ENCODE data around the gene GTPBP1.

Gene GTPBP1

GRCh38 chr22:38697425-38698089 lies 8.2 kb upstream of the GTPBP1 start:
- H3K79me2 ChIP-seq (ENCODE audit: insufficient read depth, low read length): peaks cover 50% of the 10 kb centered on the region
- H4K20me1 ChIP-seq (ENCODE audit: low read depth, low read length): no peaks in the 10 kb centered on the region
- no peak overlapping the region for H2AFZ ChIP-seq (ENCODE audit: low read depth, low read length, severe bottlenecking)

GRCh38 chr22:38698407-38699094 lies 7.2 kb upstream of the GTPBP1 start:
- TF ChIP-seq EZH2phosphoT487 (conservative IDR thresholded peaks at IDR 0.05; ENCODE audit: low read length): no peak
- TF ChIP-seq, protein P1, sequence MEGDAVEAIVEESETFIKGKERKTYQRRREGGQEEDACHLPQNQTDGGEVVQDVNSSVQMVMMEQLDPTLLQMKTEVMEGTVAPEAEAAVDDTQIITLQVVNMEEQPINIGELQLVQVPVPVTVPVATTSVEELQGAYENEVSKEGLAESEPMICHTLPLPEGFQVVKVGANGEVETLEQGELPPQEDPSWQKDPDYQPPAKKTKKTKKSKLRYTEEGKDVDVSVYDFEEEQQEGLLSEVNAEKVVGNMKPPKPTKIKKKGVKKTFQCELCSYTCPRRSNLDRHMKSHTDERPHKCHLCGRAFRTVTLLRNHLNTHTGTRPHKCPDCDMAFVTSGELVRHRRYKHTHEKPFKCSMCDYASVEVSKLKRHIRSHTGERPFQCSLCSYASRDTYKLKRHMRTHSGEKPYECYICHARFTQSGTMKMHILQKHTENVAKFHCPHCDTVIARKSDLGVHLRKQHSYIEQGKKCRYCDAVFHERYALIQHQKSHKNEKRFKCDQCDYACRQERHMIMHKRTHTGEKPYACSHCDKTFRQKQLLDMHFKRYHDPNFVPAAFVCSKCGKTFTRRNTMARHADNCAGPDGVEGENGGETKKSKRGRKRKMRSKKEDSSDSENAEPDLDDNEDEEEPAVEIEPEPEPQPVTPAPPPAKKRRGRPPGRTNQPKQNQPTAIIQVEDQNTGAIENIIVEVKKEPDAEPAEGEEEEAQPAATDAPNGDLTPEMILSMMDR (IDR thresholded peaks at IDR 0.05; ENCODE audit: insufficient read depth, low read length, poor library complexity, severe bottlenecking): no peak
- H3K9ac ChIP-seq (ENCODE audit: low read length): peak overlapping the region; percentile 98
- H3K27ac ChIP-seq (ENCODE audit: low read depth, low read length): no peak overlapping the region
- no peaks in the 10 kb centered on the region for H3K27me3 ChIP-seq (ENCODE audit: low read length)
- H3K4me3 ChIP-seq (ENCODE audit: insufficient read depth, low read length, poor library complexity, severe bottlenecking): peak overlapping the region; percentile 89
- peaks cover 8% of the 10 kb centered on the region; the same call in 1 of the 2 replicates for H3F3A ChIP-seq (ENCODE audit: insufficient read depth)
- no peaks in the 10 kb centered on the region for H4K20me1 ChIP-seq (ENCODE audit: low read depth, low read length)
- H3K9me2 ChIP-seq (replicated peaks; ENCODE audit: insufficient read depth, low read length): no peaks in the 10 kb centered on the region
- peaks cover 50% of the 10 kb centered on the region for H3K79me2 ChIP-seq (ENCODE audit: insufficient read depth, low read length)
- H3K4me2 ChIP-seq (ENCODE audit: low read depth, low read length, poor library complexity, severe bottlenecking): peak overlapping the region; percentile 100
- no peak overlapping the region for H2AFZ ChIP-seq (ENCODE audit: low read depth, low read length, severe bottlenecking)
- H3K36me3 ChIP-seq (ENCODE audit: low read length): no peaks in the 10 kb centered on the region
- H3K9me3 ChIP-seq (ENCODE audit: insufficient read depth, low read length): no peaks in the 10 kb centered on the region

More at GRCh38 chr22:38697425-38698089, 8.2 kb upstream of the GTPBP1 start:
- peaks cover 4% of the 10 kb centered on the region; the same call in 1 of the 2 replicates for H3F3A ChIP-seq (ENCODE audit: insufficient read depth)
- H3K27me3 ChIP-seq (ENCODE audit: low read length): no peaks in the 10 kb centered on the region
- H3K27ac ChIP-seq (ENCODE audit: low read depth, low read length): no peak overlapping the region
- H3K9me2 ChIP-seq (replicated peaks; ENCODE audit: insufficient read depth, low read length): no peaks in the 10 kb centered on the region
- peak overlapping the region; percentile 100 for H3K4me2 ChIP-seq (ENCODE audit: low read depth, low read length, poor library complexity, severe bottlenecking)
- H3K4me3 ChIP-seq (ENCODE audit: insufficient read depth, low read length, poor library complexity, severe bottlenecking): no peak overlapping the region
- H3K36me3 ChIP-seq (ENCODE audit: low read length): no peaks in the 10 kb centered on the region
- no peak overlapping the region for H3K9ac ChIP-seq (ENCODE audit: low read length)
- TF ChIP-seq EZH2phosphoT487 (conservative IDR thresholded peaks at IDR 0.05; ENCODE audit: low read length): no peak
- TF ChIP-seq, protein P1 (IDR thresholded peaks at IDR 0.05; ENCODE audit: insufficient read depth, low read length, poor library complexity, severe bottlenecking): no peak
- no peaks in the 10 kb centered on the region for H3K9me3 ChIP-seq (ENCODE audit: insufficient read depth, low read length)

DNA sequence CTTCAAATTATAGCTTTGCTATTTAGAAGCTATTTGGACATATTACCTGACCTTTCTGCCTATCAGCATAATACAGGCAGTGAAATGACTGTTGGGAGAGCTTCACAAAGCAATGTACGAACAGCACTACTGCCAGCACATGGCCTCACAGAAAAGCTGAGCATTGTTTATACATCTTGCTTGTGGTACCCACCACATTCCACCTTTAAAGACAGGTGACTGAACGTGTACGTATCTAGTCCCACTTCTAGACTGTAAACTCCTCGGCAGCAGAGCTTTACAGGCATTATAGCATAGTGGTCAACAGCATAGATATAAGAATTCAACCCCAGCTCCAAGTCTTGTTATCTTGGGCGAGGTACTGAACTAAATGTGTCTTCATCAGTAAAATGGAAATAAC lies 6.6 kb upstream of the GTPBP1 start:
- Histone ChIP-seq H3K9ac (ENCODE audit: low read length) (peak overlapping the region; percentile 98), H3K4me2 (ENCODE audit: low read depth, low read length, poor library complexity, severe bottlenecking) (peak overlapping the region; percentile 100), H3K27ac (ENCODE audit: low read depth, low read length) (peak overlapping the region; percentile 73; the same call in 1 of the 2 replicates), H3K9me2 (replicated peaks; ENCODE audit: insufficient read depth, low read length) (no peaks in the 10 kb centered on the region), H3K9me3 (ENCODE audit: insufficient read depth, low read length) (no peaks in the 10 kb centered on the region), H3K79me2 (ENCODE audit: insufficient read depth, low read length) (peaks cover 50% of the 10 kb centered on the region), H3F3A (ENCODE audit: insufficient read depth) (peaks cover 8% of the 10 kb centered on the region; the same call in 1 of the 2 replicates), H3K27me3 (ENCODE audit: low read length) (no peaks in the 10 kb centered on the region), H3K36me3 (ENCODE audit: low read length) (no peaks in the 10 kb centered on the region), H2AFZ (ENCODE audit: low read depth, low read length, severe bottlenecking) (no peak overlapping the region), H4K20me1 (ENCODE audit: low read depth, low read length) (no peaks in the 10 kb centered on the region), H3K4me3 (ENCODE audit: insufficient read depth, low read length, poor library complexity, severe bottlenecking) (peak overlapping the region; percentile 89)
- TF ChIP-seq EZH2phosphoT487 (conservative IDR thresholded peaks at IDR 0.05; ENCODE audit: low read length): no peak
- TF ChIP-seq, protein P1 (IDR thresholded peaks at IDR 0.05; ENCODE audit: insufficient read depth, low read length, poor library complexity, severe bottlenecking): no peak

Measured in SU-DHL-6 (cell line).